ENCODE results near the gene OR2Y1. TPM values are rescaled to one million over a fixed set of nuclear protein-coding genes. Genes with fewer than 3 reads are reported as not detected.

The OR2Y1 gene
- total and polyA plus RNA-seq, 7 donors: not detected

DNA sequence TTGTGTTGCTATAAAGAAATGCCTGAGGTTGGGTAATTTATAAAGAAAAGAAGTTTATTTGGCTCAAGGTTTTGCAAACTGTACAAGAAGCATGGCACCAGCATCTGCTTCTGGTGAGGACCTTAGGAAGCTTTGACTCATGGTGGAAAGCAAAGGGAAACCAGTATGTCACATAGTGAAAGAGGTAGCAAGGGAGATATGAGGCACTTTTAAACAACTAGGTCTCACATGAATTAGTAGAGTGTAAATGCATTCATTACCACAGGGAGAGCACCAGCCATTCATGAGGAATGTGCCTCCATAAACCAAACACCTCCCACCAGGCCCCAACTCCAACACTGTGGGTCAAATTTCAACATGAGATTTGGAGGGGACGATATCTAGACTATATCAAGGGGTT lies 40.8 kb downstream of the OR2Y1 start:
- TF ChIP-seq, protein P1, sequence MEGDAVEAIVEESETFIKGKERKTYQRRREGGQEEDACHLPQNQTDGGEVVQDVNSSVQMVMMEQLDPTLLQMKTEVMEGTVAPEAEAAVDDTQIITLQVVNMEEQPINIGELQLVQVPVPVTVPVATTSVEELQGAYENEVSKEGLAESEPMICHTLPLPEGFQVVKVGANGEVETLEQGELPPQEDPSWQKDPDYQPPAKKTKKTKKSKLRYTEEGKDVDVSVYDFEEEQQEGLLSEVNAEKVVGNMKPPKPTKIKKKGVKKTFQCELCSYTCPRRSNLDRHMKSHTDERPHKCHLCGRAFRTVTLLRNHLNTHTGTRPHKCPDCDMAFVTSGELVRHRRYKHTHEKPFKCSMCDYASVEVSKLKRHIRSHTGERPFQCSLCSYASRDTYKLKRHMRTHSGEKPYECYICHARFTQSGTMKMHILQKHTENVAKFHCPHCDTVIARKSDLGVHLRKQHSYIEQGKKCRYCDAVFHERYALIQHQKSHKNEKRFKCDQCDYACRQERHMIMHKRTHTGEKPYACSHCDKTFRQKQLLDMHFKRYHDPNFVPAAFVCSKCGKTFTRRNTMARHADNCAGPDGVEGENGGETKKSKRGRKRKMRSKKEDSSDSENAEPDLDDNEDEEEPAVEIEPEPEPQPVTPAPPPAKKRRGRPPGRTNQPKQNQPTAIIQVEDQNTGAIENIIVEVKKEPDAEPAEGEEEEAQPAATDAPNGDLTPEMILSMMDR (IDR thresholded peaks at IDR 0.05): no peak
- TF ChIP-seq EP300 (IDR thresholded peaks at IDR 0.05): no peak
- no peak for TF ChIP-seq POLR2A (IDR thresholded peaks at IDR 0.05)
- TF ChIP-seq POLR2AphosphoS5 (IDR thresholded peaks at IDR 0.05): no peak
- Histone ChIP-seq H3K4me3 (no peak overlapping the region), H3K36me3 (no peaks in the 10 kb centered on the region), H3K27me3 (peaks cover 0 to 3% (median 0%) of the 10 kb centered on the region in 3 donors), H3K27ac (no peak overlapping the region), H3K9me3 (peaks cover 0 to 7% (median 0%) of the 10 kb centered on the region in 4 donors), H3K4me1 (no peaks in the 10 kb centered on the region)
- intact Hi-C loops (cut with DNase I): no loop called here
- 77 to 91% methylated on average over 1 of the region's 1 CpG for WGBS, 2 donors
- no peak for DNase-seq

DNA sequence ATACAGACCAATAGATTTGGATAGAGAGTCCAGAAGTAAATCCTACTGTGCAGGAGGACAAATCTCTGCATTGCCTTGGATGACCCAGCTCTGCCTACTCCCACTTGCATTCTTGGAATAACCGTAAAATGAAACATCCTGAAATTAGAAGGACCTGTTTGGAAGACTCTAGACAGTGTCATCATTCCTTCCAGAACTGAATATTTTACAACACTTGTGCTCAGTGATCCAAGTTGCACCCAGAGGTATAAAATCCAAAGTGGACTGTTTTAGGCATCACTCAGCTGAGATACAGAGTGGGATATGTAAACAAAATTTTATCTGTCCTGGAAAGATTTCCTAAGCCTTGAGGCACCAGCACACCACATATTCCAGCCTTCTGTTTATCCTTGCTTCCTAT lies 43.7 kb downstream of the OR2Y1 start:
- peaks cover 0 to 7% (median 0%) of the 10 kb centered on the region in 4 donors for H3K9me3 ChIP-seq
- intact Hi-C loops (cut with DNase I): no loop called here
- no peaks in the 10 kb centered on the region for H3K4me1 ChIP-seq
- H3K27ac ChIP-seq: no peak overlapping the region
- TF ChIP-seq, protein P1 (IDR thresholded peaks at IDR 0.05): no peak
- TF ChIP-seq POLR2A (IDR thresholded peaks at IDR 0.05): no peak
- no peak for TF ChIP-seq POLR2AphosphoS5 (IDR thresholded peaks at IDR 0.05)
- TF ChIP-seq EP300 (IDR thresholded peaks at IDR 0.05): no peak
- H3K4me3 ChIP-seq: no peak overlapping the region
- no peaks in the 10 kb centered on the region for H3K36me3 ChIP-seq
- peaks cover 0 to 14% (median 4%) of the 10 kb centered on the region in 3 donors for H3K27me3 ChIP-seq
- DNase-seq: no peak
- WGBS, 2 donors: 78 to 87% methylated on average over 1 of the region's 1 CpG

DNA sequence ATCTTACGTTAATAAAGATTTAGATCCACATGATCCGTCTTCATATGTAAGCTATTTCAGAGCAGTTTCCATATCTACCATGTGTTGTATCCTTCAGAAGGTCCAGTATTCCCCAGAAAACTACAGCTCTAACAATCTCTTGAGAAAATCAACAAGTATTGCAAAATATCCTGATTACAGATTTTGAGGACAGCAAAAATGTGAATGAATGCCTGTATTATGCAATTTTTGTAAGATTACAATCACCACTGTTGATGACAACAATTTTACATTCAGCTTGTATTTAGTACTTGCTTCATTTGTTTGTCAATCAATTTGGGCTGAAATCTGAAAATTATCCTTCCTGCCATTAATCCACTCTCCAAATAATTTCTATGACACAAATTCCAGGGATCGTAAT lies 47.4 kb downstream of the OR2Y1 start:
- peaks cover 0 to 29% (median 4%) of the 10 kb centered on the region in 3 donors for H3K27me3 ChIP-seq
- no peak overlapping the region for H3K4me3 ChIP-seq
- no peak overlapping the region for H3K27ac ChIP-seq
- DNase-seq: no peak
- intact Hi-C loops (cut with DNase I): no loop called here
- 59 to 79% methylated on average over 3 of the region's 3 CpGs for WGBS, 2 donors
- TF ChIP-seq POLR2AphosphoS5 (IDR thresholded peaks at IDR 0.05) (no peak), EP300 (IDR thresholded peaks at IDR 0.05) (no peak), POLR2A (IDR thresholded peaks at IDR 0.05) (no peak)
- TF ChIP-seq, protein P1 (IDR thresholded peaks at IDR 0.05): no peak
- peaks cover 0 to 7% (median 0%) of the 10 kb centered on the region in 4 donors for H3K9me3 ChIP-seq
- no peaks in the 10 kb centered on the region for H3K36me3 ChIP-seq
- H3K4me1 ChIP-seq: no peaks in the 10 kb centered on the region

DNA sequence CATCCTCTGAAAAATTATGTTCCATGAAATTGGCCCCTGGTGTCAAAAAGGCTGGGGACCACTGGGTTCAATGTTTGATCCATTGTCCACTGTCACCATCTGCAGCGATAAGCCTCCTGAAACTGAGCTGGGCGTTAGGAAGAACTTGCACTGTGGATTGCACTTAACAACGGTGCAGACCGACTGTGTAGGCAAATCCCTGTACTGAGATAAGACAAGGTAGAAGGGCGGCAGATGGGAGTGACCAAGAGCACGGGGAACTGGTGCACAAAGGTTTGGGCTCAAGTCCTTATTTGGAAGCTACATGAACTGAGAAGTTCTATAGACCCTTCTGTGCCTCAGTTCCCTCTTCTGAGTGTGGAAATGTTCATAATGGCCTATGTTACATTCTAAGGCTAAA lies 48.8 kb downstream of the OR2Y1 start:
- TF ChIP-seq POLR2A (IDR thresholded peaks at IDR 0.05): no peak
- no peak for TF ChIP-seq EP300 (IDR thresholded peaks at IDR 0.05)
- no peak for TF ChIP-seq POLR2AphosphoS5 (IDR thresholded peaks at IDR 0.05)
- Histone ChIP-seq H3K36me3 (no peaks in the 10 kb centered on the region), H3K9me3 (peaks cover 0 to 6% (median 0%) of the 10 kb centered on the region in 4 donors), H3K4me1 (no peaks in the 10 kb centered on the region), H3K27me3 (peaks cover 0 to 29% (median 4%) of the 10 kb centered on the region in 3 donors), H3K27ac (no peak overlapping the region), H3K4me3 (no peak overlapping the region)
- DNase-seq: no peak
- intact Hi-C loops (cut with DNase I): no loop called here
- WGBS, 2 donors: 69 to 75% methylated on average over 6 of the region's 6 CpGs

DNA sequence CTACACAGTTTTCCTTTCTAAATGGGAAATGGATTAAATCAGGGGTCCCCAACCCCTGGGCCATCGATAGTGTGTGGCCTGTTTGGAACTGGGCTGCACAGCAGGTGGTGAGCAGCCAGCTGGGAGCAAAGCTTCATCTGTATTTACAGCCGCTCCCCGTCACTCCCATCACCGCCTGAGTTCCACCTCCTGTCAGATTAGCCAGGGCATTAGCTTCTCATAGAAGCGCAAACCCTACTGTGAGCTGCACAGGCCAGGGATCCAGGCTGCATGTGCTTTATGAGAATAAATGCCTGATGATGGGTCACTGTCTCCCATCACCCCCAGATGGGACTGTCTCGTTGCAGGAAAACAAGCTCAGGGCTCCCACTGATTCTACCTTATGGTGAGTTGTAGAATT lies 49.3 kb downstream of the OR2Y1 start:
- no peak for DNase-seq
- no peaks in the 10 kb centered on the region for H3K36me3 ChIP-seq
- intact Hi-C loops (cut with DNase I): no loop called here
- peaks cover 0 to 29% (median 4%) of the 10 kb centered on the region in 3 donors for H3K27me3 ChIP-seq
- WGBS, 2 donors: 52 to 63% methylated on average over 6 of the region's 6 CpGs
- H3K4me1 ChIP-seq: no peaks in the 10 kb centered on the region
- TF ChIP-seq POLR2A (IDR thresholded peaks at IDR 0.05) (no peak), EP300 (IDR thresholded peaks at IDR 0.05) (no peak)
- TF ChIP-seq, protein P1 (IDR thresholded peaks at IDR 0.05): no peak
- H3K4me3 ChIP-seq: no peak overlapping the region
- peaks cover 0 to under 1% (median 0%) of the 10 kb centered on the region in 4 donors for H3K9me3 ChIP-seq
- H3K27ac ChIP-seq: no peak overlapping the region

All from sigmoid colon (tissue), 7 donors.